Forelimb muscle (tissue), 1 donor: ENCODE data around the gene RPL10. TPM values are rescaled to one million over a fixed set of nuclear protein-coding genes. Genes with fewer than 3 reads are reported as not detected.
"Not testable (repeated sequence)": the region's sequence is repeated elsewhere in the genome, so short reads cannot be mapped to it uniquely, and the experiment has no call there.

Experiments used
- DNase-seq: peaks from one replicate; pipeline ENCODE4 v3.0.0-alpha.2; 2013; ENCODE audit warnings: low read depth
- polyA plus RNA-seq: library from polyadenylated mRNA; unstranded; fragments of 120-200 nt; gene quantifications from one replicate; pipeline ENCODE4 v1.2.1, GENCODE V29; 2013; ENCODE audit not compliant: insufficient read length

The RPL10 gene
- polyA plus RNA-seq, 1 donor, result 6,186 TPM

DNA sequence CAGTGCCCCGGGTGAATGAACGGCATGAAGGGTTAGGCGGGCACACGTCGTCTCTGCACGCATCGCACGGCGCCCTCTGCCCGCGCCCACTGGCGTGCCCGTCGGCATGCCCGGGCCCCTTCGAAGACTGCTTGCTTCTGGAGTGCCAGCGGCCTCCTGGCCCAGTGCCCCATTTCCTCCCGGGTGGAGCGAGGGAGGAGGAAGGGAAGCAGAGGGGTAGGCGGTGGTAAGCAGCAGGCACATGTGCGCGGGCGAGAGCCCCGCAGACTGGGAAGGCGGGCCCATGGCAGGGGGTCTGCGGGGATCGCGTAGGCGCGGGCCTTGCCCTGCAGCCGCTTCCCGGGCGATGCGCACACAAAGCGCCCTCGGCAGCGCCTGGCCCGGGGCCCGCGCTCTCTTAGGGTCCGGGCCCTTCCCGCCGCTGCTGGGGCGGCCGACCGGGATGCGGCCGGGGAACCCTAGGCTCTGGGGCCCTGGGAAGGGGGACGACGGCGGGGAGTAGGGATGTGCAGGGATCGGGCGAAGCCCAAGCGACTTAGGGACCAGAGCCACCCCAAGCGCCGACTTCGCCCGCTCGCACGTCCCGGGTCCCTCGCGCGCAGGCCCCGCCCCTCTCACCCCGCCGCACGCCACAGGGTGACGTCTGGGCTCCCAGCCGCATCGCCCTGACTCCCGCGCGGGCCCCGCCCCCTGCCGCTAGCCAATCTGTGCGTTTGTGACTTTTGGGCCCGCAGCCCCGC, 19.9 kb upstream of the RPL10 start:
- no peak for DNase-seq

DNA sequence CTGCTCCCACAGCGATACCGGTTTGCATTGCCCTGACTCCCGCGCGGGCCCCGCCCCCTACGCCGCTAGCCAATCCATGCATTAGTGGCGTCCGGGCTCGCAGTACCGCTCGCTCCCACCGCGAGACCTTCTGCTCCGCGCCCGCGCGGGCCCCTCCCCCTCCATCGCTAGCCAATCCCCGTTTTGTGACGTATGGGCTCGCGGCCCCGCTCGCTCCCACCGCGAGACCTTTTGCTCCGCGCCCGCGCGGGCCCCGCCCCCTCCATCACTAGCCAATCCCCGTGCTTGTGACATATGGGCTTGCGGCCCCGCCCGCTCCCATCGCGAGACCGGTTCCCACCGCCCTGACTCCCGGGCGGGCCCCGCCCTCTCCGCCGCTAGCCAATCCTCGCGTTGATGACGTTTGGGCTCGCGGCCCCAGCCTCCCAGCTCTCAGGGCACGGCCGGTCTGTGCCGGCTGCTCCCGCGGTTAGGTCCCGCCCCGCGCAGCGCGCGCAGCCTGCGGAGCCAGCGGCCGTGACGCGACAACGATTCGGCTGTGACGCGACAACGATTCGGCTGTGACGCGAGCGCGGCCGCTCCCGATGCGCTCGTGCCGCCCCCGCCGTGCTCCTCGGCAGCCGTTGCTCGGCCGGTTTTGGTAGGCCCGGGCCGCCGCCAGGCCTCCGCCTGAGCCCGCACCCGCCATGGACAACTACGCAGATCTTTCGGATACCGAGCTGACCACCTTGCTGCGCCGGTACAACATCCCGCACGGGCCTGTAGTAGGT, 19.2 kb upstream of the RPL10 start, which contains the start of gene EMD:
Gene EMD, plus strand, starts transcription at position 497 of the 770 bp plus-strand sequence. Its CDS starts 190 bp downstream, at position 687.
- peak; percentile 86 for DNase-seq

DNA sequence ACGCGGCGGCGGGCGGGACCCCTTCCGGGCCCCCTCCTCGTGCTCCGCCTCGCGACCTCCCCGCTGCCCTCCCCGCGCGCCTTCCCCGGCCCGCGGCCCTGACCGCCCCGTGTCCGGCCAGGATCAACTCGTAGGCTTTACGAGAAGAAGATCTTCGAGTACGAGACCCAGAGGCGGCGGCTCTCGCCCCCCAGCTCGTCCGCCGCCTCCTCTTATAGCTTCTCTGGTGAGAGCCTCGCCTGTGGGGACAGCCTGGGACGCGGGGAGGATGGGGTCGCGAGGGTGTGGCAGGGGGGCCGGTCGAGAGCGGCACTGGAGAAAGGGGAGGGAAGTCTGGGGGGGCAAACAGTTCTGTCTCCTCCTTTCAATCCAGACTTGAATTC, 18.6 kb upstream of the RPL10 start:
- no peak for DNase-seq

DNA sequence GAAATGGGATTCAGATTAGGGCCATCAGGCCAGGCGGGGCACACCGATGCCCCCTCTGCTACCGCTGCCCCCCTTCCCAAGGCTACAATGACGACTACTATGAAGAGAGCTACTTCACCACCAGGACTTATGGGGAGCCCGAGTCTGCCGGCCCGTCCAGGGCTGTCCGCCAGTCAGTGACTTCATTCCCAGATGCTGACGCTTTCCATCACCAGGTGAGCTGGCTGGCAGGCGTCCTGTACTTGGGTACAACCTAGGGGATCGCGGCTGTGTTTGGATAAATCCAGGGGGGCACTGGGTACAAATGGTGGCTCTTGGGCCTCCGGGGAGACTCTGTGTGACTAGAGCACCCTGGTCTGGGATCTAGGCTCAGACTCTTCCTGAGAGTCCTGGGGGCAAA, 18.0 kb upstream of the RPL10 start:
- DNase-seq, result no peak

- no peak for DNase-seq
Measured at GRCh38 chrX:154380787-154381186, 17.4 kb upstream of the RPL10 start.

- no peak for DNase-seq
Measured at GRCh38 chrX:154381271-154381670, 16.9 kb upstream of the RPL10 start.

- DNase-seq, result no peak
Measured at GRCh38 chrX:154382483-154383069, 15.6 kb upstream of the RPL10 start.

DNA sequence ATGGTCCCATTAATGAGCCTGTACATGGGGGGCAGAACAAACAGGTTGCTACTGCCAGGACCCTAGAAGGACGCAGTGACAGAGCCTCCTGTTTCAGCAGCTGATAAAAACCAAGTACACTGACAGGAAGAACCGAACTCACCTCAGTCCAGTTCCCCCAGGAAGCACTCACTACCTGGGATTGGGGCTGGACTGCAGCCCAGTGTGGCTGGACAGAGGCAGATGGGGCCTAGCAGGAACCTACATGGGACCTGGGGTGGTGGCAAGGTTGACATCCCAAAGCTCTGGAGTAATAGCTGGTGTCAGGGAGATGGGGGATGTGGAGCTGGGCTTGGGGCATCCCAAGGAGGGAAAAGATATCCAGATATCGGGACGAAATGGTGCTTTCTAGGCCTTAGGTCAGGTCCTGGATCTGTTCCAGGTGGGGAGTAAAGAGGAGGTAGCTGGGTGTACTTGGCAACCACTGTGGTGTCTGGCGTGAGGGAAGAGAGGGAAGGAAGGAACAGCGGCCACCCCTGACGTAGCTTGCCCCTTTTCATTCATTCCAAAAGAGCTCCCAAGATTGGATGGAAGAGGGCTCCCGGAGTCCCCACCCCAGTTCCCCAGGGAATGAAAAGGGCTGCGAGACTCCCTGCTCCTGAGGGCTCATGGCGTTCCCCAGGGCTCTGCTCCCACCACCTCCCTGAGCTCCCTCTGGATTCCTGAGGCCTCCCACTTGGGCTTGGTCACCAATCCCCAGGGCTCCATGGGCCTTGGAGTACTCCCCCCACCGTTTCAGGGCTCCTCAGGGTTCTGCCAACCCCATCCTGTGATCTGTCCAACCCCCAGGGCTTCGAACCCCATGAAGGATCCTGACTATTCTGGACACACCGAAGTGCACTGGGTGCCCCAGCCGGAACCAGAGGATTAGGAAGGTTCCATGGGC, 14.6 kb upstream of the RPL10 start:
- no peak for DNase-seq

- no peak for DNase-seq
Measured at GRCh38 chrX:154384284-154384892, 13.8 kb upstream of the RPL10 start.

DNA sequence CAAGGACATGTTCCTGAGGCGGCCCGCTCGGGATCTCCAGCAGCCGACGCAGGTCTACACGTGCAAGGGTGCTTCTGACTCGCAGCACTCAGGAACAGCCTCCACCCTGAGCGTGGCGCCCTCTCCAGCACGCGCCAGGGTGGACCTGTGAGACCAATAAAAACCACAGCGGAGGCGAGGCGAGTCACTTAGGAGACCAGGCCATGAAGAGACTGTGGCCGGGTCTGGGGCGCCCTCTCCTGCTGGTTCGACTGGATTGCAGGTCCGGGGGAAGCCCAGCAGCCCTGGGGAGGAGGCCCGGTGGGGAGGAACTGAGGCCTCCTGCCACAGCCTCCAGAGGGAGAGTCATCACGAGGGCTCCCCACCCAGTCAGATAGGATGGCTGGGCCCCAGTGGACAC, 10.1 kb upstream of the RPL10 start:
- not testable (repeated sequence) for DNase-seq

DNA sequence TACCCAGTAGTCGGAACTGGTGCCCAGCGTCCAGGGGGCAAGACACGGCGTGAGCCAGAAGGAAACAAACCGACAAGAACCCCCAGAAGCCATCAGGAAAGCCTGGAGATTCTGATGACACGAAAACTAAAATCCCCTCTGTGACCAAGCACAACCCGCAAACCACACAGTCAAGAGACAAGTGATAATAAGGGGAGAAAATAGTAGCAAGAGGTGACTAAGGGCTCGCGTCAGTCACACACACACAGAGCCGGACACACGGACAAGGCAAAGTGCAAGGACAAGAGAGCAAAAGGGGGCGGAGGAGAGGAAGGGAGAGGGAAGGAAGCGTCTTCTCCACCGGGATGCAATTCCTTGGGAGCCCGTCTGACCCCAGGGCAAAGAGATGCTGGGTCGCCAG, 9.5 kb upstream of the RPL10 start:
- not testable (repeated sequence) for DNase-seq

DNA sequence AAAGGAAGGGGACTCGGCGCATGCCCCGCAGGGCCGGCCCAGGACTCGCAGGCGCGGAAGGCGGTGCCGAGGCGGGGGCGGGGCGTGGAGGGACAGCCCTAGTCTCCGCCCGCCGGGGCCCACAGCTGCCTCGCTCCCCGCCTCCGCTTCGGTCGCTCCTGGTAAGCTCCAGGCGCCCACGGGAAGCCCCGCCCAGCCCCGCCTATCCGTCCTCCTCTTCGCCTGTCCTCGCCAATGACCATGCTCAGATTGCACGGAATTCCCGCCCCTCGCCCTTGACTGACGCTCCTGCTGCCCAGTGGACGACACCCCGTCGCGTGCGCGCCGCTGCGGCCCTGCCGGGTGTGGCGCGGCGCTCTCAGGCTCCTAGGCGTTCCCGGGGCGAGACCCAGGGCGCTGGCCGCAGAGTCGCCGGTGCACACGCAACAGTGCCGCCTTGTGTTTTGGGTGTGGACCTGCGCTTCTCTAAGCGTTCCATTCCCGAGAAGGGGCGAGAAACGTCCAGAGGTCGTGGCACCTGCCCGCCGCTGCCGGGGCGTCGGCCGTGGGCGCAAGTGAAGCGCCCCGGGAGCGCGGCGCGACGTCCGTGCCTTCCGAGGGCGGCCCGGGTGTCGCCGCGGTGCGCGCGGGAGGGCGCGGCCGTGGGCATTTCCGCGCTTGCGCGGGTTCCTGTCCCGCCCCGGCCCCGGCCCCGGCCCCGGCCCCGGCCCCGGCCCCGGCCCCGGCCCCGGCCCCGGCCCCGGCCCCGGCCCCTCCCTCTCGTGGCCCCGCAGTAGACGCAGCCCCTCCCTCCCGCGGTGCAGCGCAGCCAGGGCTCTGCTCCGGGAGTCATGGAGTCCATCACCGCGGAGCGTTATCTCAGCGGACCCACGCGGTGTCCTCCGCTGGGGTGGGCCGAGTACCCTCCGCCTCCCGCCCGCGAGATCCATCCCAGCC, 8.1 kb upstream of the RPL10 start:
- DNase-seq, result not testable (repeated sequence)

DNA sequence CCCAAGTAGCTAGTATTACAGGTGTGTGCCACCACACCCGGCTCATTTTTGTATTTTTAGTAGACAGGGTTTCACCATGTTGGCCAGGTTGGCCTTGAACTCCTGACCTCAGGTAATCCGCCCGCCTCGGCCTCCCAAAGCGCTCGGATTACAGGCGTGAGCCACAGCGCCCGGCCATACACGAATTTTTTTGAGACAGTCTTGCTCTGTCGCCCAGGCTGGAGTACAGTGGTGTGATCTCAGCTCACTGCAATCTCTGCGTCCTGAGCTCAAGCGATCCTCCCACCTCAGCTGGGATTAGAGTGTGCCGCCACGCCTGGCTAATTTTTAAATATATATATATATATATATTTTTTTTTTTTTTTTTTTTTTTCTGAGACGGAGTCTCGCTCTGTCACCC, 1.8 kb upstream of the RPL10 start:
- not testable (repeated sequence) for DNase-seq

GRCh38 chrX:154396973-154397887, 947 bp upstream of the RPL10 start:
- DNase-seq, result no peak

GRCh38 chrX:154398668-154399526, 720 bp downstream of the RPL10 start:
- no peak for DNase-seq

- no peak for DNase-seq
Measured at GRCh38 chrX:154399527-154400368, 1.6 kb downstream of the RPL10 start.

GRCh38 chrX:154400369-154400817, 2.2 kb downstream of the RPL10 start:
- DNase-seq, result not testable (repeated sequence)
